MM.1S (cell line): Measurements from ENCODE around the gene SLC3A2.
"Not testable (repeated sequence)": the region's sequence is repeated elsewhere in the genome, so short reads cannot be mapped to it uniquely, and the experiment has no call there.

ENCODE experiments used
- EZH2 ChIP-seq: fragments of 300-600 bp; sonication (generic); optimal IDR thresholded peaks from 2 replicates; pipeline ENCODE3; 2017; ENCODE audit warnings: low read depth, mild to moderate bottlenecking, antibody characterized with exemption, low read length, mixed read lengths
- TF ChIP-seq, protein P1 (sequence below): fragments of 300-600 bp; sonication (generic); IDR thresholded peaks from 2 replicates; pipeline ENCODE4 v1.5.1; 2016; ENCODE audit warnings: antibody characterized with exemption, low read length, mixed read lengths

GRCh38 chr11:62859281-62859703 lies 21.4 kb upstream of the SLC3A2 start:
- TF ChIP-seq, protein P1, sequence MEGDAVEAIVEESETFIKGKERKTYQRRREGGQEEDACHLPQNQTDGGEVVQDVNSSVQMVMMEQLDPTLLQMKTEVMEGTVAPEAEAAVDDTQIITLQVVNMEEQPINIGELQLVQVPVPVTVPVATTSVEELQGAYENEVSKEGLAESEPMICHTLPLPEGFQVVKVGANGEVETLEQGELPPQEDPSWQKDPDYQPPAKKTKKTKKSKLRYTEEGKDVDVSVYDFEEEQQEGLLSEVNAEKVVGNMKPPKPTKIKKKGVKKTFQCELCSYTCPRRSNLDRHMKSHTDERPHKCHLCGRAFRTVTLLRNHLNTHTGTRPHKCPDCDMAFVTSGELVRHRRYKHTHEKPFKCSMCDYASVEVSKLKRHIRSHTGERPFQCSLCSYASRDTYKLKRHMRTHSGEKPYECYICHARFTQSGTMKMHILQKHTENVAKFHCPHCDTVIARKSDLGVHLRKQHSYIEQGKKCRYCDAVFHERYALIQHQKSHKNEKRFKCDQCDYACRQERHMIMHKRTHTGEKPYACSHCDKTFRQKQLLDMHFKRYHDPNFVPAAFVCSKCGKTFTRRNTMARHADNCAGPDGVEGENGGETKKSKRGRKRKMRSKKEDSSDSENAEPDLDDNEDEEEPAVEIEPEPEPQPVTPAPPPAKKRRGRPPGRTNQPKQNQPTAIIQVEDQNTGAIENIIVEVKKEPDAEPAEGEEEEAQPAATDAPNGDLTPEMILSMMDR: not testable (repeated sequence)
- TF ChIP-seq EZH2: not testable (repeated sequence)
